Glutamatergic neuron (in vitro differentiated cells): ENCODE results near the gene ABL2. TPM values are rescaled to one million over a fixed set of nuclear protein-coding genes. Genes with fewer than 3 reads are reported as not detected.
"Not testable (repeated sequence)": the region's sequence is repeated elsewhere in the genome, so short reads cannot be mapped to it uniquely, and the experiment has no call there.

Source experiments
- DNase-seq: peaks from one replicate; pipeline ENCODE4 v3.0.0; 2022
- H3K27ac Mint-ChIP-seq: one replicate; pipeline ENCODE4 v1.8.0; 2020; ENCODE audit warnings: mild to moderate bottlenecking, mixed read lengths, inconsistent platforms; ENCODE audit not compliant: unreplicated experiment
- H3K27me3 Mint-ChIP-seq: one replicate; pipeline ENCODE4 v1.8.0; 2020; ENCODE audit warnings: mild to moderate bottlenecking, moderate library complexity, mixed read lengths, inconsistent platforms; ENCODE audit not compliant: unreplicated experiment
- H3K36me3 Mint-ChIP-seq: one replicate; pipeline ENCODE4 v1.8.0; 2020; ENCODE audit warnings: mild to moderate bottlenecking, mixed read lengths, inconsistent platforms; ENCODE audit not compliant: unreplicated experiment
- H3K4me1 Mint-ChIP-seq: one replicate; pipeline ENCODE4 v1.8.0; 2020; ENCODE audit warnings: mild to moderate bottlenecking, low read depth, mixed read lengths, inconsistent platforms; ENCODE audit not compliant: unreplicated experiment
- H3K4me3 Mint-ChIP-seq: one replicate; pipeline ENCODE4 v1.8.0; 2020; ENCODE audit warnings: mild to moderate bottlenecking, mixed read lengths, inconsistent platforms; ENCODE audit not compliant: unreplicated experiment
- H3K9me3 Mint-ChIP-seq: one replicate; pipeline ENCODE4 v1.8.0; 2020; ENCODE audit warnings: mild to moderate bottlenecking, moderate library complexity, mixed read lengths, inconsistent platforms; ENCODE audit not compliant: unreplicated experiment
- CTCF ChIP-seq: fragments of 200-600 bp; sonication (generic); IDR thresholded peaks from one replicate; pipeline ENCODE4 v1.5.0; 2021; ENCODE audit not compliant: partially characterized antibody, unreplicated experiment
- total RNA-seq: library from RNA; stranded (reverse); fragmentation: NEBNext Ultra II Directional; extraction: Animal tissue kit (Norgen Biotek cat#: 25700); gene quantifications from one replicate; pipeline ENCODE4 v1.2.1, GENCODE V29; 2021; ENCODE audit not compliant: unreplicated experiment

Gene ABL2
- total RNA-seq, 1 donor from 2014 or later = 24.7 TPM

DNA sequence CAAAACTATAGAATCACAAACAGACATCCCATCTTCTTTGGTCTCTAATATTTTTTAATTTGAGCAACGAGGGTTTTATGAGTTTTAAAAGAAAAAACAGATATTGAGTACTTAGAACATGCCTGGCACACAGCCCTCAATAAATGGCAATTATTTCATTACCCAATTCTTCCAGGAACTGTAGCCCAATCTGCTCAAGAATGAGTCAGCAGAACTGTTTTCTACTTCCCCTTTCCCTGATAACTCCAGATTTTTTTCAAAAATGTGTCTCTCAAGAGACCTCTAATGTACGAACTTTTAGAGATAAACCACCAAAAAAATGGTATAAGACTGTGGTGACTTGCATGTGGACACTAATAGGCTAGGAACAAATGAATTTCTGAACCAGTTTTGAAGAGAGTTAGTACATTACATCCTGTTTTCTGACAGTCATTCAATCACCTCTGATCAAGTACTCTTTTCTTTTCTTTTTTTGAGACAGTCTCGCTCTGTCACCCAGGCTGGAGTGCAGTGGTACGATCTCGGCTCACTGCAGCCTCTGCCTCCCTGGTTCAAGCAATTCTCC lies 11.5 kb downstream of the ABL2 start:
- H3K27me3 Mint-ChIP-seq = no peaks in the 10 kb centered on the region
- H3K36me3 Mint-ChIP-seq = no peaks in the 10 kb centered on the region
- peaks cover 2% of the 10 kb centered on the region for H3K9me3 Mint-ChIP-seq
- no peaks in the 10 kb centered on the region for H3K4me1 Mint-ChIP-seq
- DNase-seq = no peak
- TF ChIP-seq CTCF = no peak
- H3K4me3 Mint-ChIP-seq = no peak overlapping the region
- no peak overlapping the region for H3K27ac Mint-ChIP-seq

GRCh38 chr1:179213317-179213716 lies 16.2 kb downstream of the ABL2 start:
- H3K27me3 Mint-ChIP-seq, H3K4me3 Mint-ChIP-seq, H3K36me3 Mint-ChIP-seq, H3K4me1 Mint-ChIP-seq, H3K27ac Mint-ChIP-seq, DNase-seq, H3K9me3 Mint-ChIP-seq: not testable (repeated sequence)

GRCh38 chr1:179208681-179209477 lies 20.6 kb downstream of the ABL2 start:
- Mint-ChIP-seq H3K4me1 (peaks cover 19% of the 10 kb centered on the region), H3K27ac (no peak overlapping the region), H3K27me3 (no peaks in the 10 kb centered on the region), H3K9me3 (no peaks in the 10 kb centered on the region), H3K4me3 (no peak overlapping the region), H3K36me3 (no peaks in the 10 kb centered on the region)
- no peak for TF ChIP-seq CTCF
- no peak for DNase-seq

GRCh38 chr1:179206812-179207211 lies 22.7 kb downstream of the ABL2 start:
- peaks cover 3% of the 10 kb centered on the region for H3K27me3 Mint-ChIP-seq
- peak overlapping the region; percentile 72 for H3K27ac Mint-ChIP-seq
- peaks cover 27% of the 10 kb centered on the region for H3K4me1 Mint-ChIP-seq

GRCh38 chr1:179205284-179205683 lies 24.2 kb downstream of the ABL2 start:
- H3K4me1 Mint-ChIP-seq = peaks cover 25% of the 10 kb centered on the region
- H3K27me3 Mint-ChIP-seq = peaks cover 3% of the 10 kb centered on the region
- DNase-seq = no peak
- TF ChIP-seq CTCF = no peak
- no peak overlapping the region for H3K27ac Mint-ChIP-seq
- no peaks in the 10 kb centered on the region for H3K9me3 Mint-ChIP-seq
- H3K4me3 Mint-ChIP-seq = no peak overlapping the region
- no peaks in the 10 kb centered on the region for H3K36me3 Mint-ChIP-seq

More at GRCh38 chr1:179206812-179207211, 22.7 kb downstream of the ABL2 start:
- H3K36me3 Mint-ChIP-seq = no peaks in the 10 kb centered on the region
- no peak for TF ChIP-seq CTCF
- H3K9me3 Mint-ChIP-seq = no peaks in the 10 kb centered on the region
- no peak for DNase-seq
- peak overlapping the region; percentile 12 for H3K4me3 Mint-ChIP-seq
